ENCODE data around the gene LPP. TPM values are rescaled to one million over a fixed set of nuclear protein-coding genes. Genes with fewer than 3 reads are reported as not detected.

The LPP gene
- total and polyA plus RNA-seq, 9 of the 15 experiments (the other 6 are each of a cell fraction or from before 2014, with no cell fraction given): 0.07 to 0.18 TPM; not detected in 7

GRCh38 chr3:188449421-188449820 lies 295.5 kb downstream of the LPP start (continued):
- TF ChIP-seq, protein P1, sequence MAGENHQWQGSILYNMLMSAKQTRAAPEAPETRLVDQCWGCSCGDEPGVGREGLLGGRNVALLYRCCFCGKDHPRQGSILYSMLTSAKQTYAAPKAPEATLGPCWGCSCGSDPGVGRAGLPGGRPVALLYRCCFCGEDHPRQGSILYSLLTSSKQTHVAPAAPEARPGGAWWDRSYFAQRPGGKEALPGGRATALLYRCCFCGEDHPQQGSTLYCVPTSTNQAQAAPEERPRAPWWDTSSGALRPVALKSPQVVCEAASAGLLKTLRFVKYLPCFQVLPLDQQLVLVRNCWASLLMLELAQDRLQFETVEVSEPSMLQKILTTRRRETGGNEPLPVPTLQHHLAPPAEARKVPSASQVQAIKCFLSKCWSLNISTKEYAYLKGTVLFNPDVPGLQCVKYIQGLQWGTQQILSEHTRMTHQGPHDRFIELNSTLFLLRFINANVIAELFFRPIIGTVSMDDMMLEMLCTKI (IDR thresholded peaks at IDR 0.05; ENCODE audit: partially characterized antibody): no peak
- no peak for TF ChIP-seq ZNF583 (CRISPR knock-in tag; IDR thresholded peaks at IDR 0.05)
- TF ChIP-seq RFX7 (CRISPR knock-in tag; IDR thresholded peaks at IDR 0.05): no peak
- TF ChIP-seq, protein P2, sequence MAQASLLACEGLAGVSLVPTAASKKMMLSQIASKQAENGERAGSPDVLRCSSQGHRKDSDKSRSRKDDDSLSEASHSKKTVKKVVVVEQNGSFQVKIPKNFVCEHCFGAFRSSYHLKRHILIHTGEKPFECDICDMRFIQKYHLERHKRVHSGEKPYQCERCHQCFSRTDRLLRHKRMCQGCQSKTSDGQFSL (CRISPR knock-in tag; IDR thresholded peaks at IDR 0.05): no peak
- TF ChIP-seq, protein P2 (tag; IDR thresholded peaks at IDR 0.05): no peak
- no peak for TF ChIP-seq RBBP5 (IDR thresholded peaks at IDR 0.05; ENCODE audit: borderline replicate concordance, insufficient read depth, low read length, poor library complexity, severe bottlenecking)
- TF ChIP-seq MTA3 (IDR thresholded peaks at IDR 0.05; ENCODE audit: borderline replicate concordance): no peak
- TF ChIP-seq SUPT5H (IDR thresholded peaks at IDR 0.05): no peak
- TF ChIP-seq RNF219 (CRISPR knock-in tag; IDR thresholded peaks at IDR 0.05): no peak
- no peak for TF ChIP-seq KLF6 (CRISPR knock-in tag; IDR thresholded peaks at IDR 0.05; ENCODE audit: borderline replicate concordance)

Data from K562 (cell line).